NCI-H1436 treated with DMSO at 0.1 percent for 48 hours (cell line): ENCODE data around the gene LRIT3.

Experiments
- DNase-seq: peaks from one replicate; lab custom pipeline; 2025; lab: John Stamatoyannopoulos, UW

LRIT3 gene, protein sequence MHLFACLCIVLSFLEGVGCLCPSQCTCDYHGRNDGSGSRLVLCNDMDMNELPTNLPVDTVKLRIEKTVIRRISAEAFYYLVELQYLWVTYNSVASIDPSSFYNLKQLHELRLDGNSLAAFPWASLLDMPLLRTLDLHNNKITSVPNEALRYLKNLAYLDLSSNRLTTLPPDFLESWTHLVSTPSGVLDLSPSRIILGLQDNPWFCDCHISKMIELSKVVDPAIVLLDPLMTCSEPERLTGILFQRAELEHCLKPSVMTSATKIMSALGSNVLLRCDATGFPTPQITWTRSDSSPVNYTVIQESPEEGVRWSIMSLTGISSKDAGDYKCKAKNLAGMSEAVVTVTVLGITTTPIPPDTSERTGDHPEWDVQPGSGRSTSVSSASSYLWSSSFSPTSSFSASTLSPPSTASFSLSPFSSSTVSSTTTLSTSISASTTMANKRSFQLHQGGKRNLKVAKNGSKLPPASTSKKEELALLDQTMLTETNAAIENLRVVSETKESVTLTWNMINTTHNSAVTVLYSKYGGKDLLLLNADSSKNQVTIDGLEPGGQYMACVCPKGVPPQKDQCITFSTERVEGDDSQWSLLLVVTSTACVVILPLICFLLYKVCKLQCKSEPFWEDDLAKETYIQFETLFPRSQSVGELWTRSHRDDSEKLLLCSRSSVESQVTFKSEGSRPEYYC

DNA sequence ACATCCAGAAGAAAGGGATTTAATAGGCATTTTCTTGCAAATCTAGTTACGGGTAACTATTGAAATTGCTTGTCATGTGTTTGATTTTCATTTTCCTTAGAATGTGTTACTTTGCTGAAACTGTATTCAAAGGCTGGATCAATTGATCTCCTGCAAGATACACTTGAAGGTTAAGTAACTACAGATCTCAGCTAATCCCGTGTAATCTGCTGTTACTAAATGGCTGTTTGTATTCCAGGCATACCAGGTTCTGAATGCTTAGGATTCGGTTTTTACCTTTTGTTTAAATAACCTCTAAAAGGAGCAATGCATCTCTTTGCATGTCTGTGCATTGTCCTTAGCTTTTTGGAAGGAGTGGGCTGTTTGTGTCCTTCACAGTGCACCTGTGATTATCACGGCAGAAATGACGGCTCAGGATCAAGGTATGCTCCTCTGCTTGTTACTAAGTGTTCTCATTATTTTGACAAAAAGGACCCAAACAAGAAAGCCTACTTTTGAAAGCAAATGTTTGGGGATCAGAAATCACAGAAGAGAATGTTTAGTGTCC lies at the start of gene LRIT3:
Gene LRIT3, plus strand, starts transcription at position 212 of the 547 bp plus-strand sequence. Its CDS starts 95 bp downstream, at position 307.
- DNase-seq = no peak

DNA sequence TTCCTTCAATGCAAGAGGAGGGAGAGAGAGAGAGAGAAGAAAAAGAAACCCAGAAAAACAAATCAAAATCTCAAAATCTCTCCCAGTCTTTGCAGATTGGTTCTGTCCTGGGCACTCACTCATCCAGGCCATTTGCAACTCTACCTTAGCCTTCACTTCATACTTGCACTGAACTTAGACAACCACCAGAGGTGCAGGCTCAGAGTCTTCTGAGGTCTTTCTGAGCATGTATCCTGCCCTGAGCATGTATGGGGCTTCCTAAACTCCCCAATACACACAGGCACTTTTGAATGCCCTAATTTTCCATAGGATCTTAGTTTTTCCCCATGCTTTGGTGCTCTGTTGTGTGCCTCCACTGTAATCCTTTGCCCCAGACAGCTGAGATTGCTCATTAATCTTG lies 49.0 kb upstream of the LRIT3 start:
- no peak for DNase-seq

DNA sequence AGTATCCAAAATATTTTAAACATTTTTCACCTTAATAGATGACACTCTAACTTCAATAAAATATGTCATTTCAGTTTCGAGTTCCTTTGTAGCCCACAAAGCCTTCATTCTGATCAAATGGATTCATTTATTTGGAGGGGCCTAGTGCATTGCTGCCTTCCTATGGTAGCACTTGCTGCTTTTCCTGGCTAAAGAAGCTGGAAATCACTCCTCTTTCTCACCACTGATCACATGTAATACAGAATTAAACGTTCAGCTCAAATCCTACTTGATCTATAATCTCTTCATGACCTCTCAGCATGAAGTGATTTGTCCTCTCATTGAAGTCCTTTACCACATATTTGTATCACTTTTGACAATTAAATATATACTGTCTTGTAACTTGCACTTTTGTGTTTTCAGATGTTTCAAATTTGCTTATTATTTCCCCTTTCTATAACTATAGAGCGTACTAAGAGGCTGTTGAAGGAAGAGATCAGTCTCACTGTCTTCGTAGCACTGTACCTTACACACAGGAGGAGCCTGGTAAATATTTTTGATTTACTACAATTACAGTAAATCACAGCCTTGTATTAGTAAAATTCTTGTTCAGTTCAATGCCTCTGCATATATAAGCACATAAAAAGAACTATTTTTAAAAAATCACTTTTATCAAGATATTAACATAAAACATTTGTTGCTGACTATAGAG lies 46.7 kb upstream of the LRIT3 start:
- no peak for DNase-seq

DNA sequence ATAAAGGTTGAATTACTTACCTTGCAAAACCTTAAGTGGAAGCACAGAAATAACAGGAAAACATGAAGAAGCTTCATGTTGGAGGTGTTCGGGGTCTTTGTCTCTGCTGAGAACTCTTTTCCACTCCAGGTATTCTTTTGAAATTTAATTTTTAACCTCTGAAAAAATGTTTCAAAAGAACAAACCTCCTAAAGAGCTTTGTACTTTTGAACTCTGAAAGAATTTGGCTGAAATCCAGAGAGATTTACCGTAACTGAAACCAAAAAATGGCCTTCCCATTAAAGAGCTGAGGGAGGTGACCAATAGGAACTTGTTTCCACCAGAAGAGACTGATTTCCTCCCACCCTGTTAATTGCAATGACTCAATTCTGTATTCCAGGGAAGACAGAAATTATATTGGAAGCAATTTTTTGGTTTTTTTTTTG lies 46.0 kb upstream of the LRIT3 start, which contains the start of gene CFI:
Gene CFI, minus strand, starts transcription at position 105 of the 425 bp plus-strand sequence. Its CDS starts 28 bp downstream, at position 77.
- no peak for DNase-seq

DNA sequence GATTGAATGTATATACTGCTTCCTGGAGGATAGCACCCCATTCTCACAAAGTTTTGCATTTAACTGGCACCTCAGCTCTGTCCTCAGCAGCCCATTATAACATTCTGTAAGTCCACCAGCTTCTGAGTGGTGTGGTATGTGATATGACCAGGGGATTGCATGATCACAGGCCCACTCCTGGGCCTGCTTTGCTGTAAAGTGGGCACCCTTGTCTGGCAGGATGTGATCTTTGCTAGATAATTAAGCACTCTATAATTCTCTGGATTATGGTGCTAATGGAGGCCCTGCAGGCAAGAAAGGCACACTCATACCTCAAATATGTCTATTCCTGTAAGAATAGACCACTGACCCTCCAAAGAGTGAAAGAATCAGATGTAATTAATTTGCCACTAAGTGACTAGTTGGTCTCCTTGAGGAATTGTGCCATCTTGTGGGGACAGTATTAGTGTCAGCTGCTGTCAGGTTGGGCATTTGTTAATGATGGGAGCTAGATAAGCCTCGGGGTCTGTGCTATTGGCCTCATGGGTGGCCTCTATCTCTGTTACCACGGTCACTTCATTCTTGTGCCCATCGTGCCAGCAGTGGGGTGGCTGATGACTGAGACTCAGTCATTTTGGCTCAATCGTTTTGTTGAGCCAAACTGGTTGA lies 43.9 kb upstream of the LRIT3 start:
- no peak for DNase-seq

DNA sequence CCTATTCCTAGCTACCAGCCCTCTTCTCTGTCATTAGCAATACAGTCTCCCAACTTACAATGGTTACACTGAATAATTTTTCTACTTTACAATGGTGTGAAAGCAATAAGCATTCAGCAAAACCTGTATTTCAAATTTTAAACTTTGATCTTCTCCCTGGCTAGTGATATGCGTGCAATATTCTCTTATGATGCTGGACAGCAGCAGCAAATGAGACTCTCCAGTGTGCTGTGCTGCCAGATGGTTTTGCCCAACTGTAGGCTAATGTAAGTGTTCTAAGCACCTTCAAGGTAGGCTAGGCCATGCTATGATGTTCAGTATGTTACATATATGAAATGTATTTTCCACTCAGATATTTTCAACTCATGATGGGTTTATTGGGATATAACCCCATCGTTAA lies 38.3 kb upstream of the LRIT3 start:
- DNase-seq = no peak

DNA sequence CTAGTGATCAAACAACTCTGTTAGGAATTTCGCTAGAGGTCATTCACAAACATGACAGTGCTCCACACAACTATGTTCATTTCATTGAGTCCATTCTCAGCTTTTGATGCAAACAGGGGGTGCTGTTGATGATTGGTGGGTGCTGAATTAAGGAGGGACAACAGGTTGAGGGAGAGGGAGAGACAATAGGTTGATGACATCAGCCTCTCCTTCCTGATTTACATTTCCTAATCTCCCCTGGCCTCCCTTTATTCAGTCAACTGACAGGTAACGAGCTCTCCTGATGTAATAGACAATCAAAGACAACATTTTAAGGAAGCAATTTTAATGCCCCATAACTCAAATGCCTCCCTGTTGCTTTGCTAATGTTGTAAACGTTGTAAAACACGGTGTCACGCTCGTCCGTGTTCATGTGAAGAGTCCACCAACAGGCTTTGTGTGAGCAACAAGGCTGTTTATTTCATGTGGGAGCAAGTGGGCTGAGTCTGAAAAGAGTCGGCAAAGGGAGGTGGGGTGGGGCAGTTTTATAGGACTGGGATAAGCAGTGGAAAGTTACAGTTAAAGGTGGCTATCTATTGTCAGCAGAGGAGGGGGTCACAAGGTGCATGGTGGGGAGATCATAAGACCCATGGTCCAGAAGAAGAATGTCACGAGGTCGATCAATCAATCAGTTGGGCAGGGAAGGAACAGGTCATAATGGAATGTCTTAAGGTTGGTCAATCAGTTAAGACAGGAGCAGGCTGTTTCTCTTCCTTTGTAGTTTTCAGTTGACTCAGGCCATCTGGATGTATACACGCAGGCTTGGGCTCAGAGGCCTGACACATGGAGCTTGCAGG lies 37.1 kb upstream of the LRIT3 start:
- no peak for DNase-seq

DNA sequence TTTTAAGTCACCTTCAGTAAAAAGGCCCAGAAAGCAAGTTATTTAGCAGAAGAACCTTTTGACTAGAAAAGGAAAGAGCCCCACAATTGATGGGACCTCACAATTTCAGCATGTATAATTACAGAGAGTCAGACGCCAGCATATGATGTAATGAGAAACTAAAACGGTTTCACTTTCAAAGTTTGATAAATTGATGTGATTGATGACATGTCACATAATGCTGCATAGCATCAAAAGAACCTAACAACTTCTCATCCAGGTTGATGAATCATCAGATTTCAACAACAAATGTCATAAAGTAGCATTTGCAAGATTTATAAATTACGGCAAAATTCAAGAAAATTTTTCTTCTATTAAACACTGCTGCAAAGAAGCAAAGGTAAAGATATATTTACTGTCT lies 36.2 kb upstream of the LRIT3 start:
- DNase-seq = no peak

DNA sequence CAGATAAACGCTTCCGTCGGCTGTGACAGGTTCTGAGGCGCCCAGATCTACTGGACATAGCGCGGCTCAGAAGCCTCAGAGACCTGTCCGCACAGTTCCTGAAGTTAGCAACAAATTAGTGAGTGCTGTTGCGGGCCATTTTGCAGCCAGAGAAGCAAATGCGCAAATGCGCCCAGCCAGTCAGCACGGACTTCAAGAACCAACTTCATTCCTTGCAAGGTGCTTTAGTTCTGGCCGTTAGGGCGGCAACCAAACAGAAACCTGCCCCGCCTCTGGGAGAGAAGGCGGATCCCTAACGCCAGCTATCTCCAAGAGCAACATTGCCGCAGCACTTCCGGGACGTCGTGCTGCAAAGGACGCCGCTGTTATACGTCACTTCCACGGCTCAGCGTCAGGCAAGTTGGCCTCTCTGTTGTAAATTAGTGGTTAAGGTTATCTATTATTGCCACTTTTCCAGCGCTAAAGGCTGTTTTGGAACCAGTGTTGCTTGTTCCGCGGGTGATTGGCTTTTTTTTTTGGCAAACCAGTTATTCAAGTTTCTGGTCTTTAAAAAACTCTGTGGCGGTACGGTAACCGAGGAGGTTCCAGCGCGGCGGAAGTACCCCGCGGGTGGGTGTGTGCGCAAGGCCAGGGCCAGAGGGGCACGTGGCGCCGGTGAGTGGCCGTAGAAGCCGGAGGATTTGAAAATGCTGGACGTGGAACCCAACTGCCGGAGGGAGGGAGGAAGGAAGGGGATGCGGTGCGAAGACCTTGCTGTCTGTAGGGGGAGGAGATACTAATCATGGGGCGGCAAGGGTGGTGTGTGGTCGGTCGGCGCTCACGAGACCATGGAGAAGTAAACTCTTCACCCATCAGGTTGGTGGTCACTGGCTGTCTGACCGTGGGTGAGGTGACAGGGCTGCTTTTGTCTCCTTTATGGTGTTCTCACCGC lies 32.5 kb upstream of the LRIT3 start, which contains the start of gene GAR1:
Gene GAR1, plus strand, starts transcription at position 612 of the 931 bp plus-strand sequence. CDS start 403 bp downstream, outside the sequence.
- peak; percentile 78 for DNase-seq

DNA sequence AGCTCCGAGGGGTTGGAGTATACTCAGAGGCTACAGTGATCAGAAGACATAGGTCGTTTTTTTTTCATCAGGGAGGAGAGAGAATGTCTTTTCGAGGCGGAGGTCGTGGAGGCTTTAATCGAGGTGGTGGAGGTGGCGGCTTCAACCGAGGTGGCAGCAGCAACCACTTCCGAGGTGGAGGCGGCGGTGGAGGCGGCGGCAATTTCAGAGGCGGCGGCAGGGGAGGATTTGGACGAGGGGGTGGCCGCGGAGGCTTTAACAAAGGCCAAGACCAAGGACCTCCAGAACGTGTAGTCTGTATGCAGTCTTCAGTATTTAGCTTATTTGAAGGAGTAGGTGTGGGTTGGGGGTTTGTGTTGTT lies 31.8 kb upstream of the LRIT3 start:
- no peak for DNase-seq

DNA sequence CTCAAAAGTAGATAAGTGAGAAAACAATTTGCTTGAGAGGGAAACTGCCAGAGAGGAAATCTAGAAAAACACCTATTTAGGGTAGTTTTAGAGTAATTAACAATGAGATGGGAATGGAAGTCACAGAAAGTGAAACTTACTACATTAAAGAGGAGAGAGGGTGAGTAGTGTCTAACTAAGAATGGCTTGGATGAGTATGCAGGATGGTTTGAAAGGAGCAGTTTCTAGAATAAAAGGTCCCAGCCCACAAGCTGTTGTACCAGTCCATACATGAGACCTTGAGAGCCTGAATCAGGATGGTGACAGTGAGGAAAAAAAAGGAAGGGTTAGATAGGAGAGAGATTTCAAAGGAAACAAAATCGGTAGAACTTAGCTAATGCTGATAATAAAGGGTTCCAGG lies 31.0 kb upstream of the LRIT3 start:
- no peak for DNase-seq

DNA sequence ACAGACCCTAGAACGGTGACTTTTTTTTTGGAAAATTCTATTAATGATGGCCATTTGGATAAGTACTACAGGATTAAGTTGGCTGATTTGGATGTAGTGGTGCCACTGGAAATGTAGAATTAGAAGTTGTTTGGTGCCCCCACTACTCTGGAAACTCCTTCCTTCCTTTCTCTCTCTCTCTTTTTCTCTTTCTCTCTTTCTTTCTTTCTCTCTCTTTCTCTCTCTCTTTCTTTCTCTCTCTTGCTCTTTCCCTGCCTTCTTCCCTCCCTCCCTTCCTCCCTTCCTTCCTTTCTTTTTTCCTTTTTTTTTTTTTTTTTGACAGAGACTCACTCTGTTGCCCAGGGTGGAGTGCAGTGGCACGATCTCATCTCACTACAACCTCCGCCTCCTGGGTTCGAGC lies 29.6 kb upstream of the LRIT3 start:
- no peak for DNase-seq

DNA sequence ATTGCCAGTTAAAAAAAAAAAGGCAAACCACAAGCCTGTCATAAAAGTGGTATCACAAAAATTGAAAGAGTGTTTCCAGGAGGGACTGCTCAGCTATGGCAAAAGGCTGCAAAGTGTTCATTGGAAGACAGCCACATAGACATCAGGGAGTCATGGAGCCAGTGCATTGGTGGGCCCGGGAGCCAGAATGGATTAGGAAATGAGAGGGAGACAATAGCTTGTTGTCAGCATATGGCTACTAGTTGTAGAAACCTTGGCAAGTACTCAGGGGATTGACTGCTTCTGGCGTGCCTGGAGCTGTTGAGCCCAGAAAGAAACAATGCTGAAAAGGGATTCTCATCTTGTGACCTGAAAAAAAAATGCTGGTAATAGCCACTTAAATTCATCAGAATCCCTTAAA lies 27.3 kb upstream of the LRIT3 start:
- no peak for DNase-seq

DNA sequence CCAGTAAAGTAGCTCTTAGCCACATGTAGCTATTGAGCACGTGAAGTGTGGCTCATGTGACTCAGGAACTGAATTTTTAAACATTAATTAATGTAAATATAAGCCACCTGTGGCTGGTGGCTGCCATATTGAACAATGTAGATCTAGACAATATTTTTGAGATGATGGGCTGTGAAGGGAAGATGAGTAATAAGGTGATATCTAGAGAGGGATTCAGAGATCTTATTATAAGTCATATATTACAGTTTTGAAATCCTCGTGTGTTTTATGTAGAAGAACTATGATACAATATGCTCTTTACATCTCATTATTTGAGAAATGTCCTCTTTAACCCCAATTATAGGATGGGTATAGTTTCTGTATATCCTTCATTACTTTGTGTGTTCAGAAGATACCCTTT lies 26.7 kb upstream of the LRIT3 start:
- DNase-seq = no peak

DNA sequence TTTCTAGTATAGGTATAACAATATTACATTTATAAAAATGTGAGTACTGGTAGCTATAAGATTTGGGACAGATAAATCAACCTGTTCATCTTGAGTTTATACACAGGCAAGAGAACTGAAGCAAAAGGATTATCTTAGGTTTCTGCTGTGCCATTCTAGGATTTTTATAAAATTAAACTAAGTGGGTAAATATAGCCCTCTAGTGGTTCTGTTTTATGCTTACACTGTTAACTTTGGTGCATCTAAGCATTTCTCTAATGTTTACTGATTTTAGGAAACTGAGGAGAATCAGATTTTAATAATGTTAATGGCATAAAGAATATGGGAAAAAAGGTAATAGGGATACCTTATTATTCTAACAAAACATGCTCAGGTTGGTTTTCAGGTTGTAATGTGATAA lies 21.2 kb upstream of the LRIT3 start:
- no peak for DNase-seq

DNA sequence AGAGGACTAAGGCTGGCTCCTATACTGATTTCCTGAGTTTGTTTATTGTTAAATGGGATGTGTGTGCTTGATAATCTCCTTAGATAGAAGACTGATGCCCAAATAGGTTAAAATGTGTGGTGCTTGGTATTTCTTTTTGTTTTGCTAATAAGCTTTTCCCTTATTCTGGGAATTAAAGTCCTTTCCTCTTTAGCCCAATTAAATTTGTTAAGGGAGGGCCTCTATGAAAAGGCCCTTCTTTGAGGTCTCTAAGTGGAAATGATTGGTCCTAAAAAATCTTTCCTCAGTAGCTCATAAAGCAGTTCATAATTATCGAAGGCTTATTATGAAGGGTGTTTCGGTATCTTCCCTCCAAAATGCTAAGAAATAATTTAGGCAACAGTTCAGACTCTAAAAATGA lies 20.2 kb upstream of the LRIT3 start, which contains the start of gene RRH:
Gene RRH, plus strand, starts transcription at position 301 of the 400 bp plus-strand sequence. Its CDS starts 56 bp downstream, at position 357.
- DNase-seq = no peak

DNA sequence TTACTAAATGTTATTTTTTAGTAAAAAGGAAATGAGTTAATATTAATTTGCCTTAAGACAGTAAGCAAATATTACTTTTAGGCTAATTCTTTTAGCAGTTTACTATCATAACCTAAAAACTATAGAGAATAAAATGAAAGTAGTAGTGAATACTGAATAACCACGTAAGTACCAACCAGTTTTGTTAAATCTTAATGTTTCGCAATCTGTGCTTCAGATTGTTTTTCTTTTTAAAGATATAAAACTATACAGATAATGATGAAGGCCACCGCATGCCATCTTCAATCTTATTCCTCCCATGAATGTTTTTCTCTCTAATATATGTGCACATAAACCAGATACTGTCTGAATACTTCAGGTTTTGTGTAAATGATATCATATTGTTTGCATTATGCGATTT lies 14.2 kb upstream of the LRIT3 start:
- DNase-seq = no peak

DNA sequence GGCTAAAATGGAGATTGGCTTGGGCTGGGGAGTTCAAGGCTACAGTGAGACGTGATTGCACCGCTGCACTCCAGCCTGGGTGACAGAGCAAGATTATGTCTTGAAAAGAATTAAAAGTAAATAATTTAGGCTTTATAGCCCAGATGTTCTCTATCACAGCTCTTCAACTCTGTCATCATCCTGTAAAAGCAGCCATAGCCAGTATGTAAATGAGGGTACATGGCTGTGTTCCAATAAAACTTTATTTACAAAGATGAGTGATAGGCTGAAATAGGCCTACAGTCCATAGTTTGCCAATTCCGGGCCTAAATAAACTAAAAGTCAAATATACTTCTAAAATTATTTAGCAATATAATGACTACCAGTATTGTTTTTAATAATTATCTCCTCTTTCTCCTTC lies 10.9 kb upstream of the LRIT3 start:
- no peak for DNase-seq

DNA sequence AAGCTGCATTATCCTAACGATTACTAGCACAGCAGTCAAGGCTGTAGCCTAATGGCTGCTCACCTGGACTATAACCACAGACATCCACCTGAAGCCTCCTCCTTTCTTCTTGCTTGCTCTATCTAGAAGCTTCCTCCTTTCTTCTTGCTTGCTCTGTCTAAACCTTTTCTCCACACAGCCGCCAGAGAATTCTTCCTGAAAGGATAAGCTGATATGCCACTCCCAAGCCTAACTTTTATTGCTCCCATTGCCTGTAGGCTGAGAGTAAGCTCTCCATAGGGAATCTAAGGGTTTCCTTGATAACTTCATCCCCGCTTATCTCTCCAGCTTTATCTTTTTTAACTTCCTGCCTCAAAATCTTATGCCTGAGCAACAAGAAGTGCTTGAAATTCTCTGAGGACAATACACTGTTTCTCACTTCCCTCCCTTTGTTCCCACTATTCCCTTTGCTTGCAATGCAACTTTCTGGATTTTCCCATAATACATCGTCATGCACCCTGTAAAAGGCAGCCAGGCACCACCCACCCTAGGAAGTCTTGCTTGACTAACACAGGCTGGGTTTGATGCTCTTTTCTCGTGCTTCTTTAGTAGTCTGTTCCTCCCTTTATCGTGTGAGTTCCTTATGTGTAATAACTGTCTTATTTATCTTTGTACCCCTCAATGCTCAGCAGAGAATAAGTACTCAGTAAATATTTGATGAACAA lies 1.4 kb upstream of the LRIT3 start:
- DNase-seq = no peak
